A673 (cell line): ENCODE results near the gene RANBP3.

ENCODE experiments used
- EZH2 ChIP-seq: fragments of 200-600 bp; sonication (generic); IDR thresholded peaks from 2 replicates; pipeline ENCODE4 v1.6.1; 2017; ENCODE audit warnings: borderline replicate concordance, low read depth, mild to moderate bottlenecking, mixed read lengths, antibody characterized with exemption, low read length; ENCODE audit not compliant: poor library complexity, severe bottlenecking
- TF ChIP-seq, protein P1 (sequence below): fragments of 300-800, 200-600 bp; sonication (generic); conservative IDR thresholded peaks from 2 replicates; pipeline ENCODE4 v1.5.1; 2017; ENCODE audit warnings: low read depth, mild to moderate bottlenecking, antibody characterized with exemption, low read length, moderate library complexity, mixed read lengths

DNA sequence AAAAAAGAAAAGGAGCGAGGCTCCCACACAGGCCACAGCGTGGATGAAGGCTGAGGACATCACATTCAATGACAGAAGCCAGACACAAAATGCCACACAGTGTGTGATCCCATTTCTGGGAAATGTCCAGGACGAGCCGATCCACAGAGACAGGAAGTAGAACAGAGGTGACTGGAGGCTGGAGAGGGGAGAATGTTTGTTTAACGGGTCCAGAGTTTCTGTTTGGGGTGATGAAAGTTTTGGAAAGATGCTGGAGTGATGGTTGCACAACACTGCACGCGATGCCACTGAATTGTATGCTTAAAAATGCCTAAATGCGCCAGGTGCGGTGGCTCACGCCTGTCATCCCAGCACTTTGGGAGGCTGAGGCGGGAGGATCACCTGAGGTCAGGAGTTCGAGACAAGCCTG lies 107.0 kb downstream of the RANBP3 start:
- TF ChIP-seq, protein P1, sequence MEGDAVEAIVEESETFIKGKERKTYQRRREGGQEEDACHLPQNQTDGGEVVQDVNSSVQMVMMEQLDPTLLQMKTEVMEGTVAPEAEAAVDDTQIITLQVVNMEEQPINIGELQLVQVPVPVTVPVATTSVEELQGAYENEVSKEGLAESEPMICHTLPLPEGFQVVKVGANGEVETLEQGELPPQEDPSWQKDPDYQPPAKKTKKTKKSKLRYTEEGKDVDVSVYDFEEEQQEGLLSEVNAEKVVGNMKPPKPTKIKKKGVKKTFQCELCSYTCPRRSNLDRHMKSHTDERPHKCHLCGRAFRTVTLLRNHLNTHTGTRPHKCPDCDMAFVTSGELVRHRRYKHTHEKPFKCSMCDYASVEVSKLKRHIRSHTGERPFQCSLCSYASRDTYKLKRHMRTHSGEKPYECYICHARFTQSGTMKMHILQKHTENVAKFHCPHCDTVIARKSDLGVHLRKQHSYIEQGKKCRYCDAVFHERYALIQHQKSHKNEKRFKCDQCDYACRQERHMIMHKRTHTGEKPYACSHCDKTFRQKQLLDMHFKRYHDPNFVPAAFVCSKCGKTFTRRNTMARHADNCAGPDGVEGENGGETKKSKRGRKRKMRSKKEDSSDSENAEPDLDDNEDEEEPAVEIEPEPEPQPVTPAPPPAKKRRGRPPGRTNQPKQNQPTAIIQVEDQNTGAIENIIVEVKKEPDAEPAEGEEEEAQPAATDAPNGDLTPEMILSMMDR = no peak
- TF ChIP-seq EZH2 = no peak
